H54 (cell line): ENCODE measurements around the gene PARVA.

ENCODE experiments used
- DNase-seq: peaks from one replicate; pipeline ENCODE4 v3.0.0; 2011; ENCODE audit warnings: low spot score, mixed read lengths; ENCODE audit not compliant: insufficient read length
- FAIRE-seq: peaks from 3 replicates; lab custom pipeline; 2011; peaks lifted over from hg19 to GRCh38; lab: Jason Lieb, UNC
- POLR2A ChIP-seq: IDR thresholded peaks from 2 replicates; pipeline ENCODE4 v1.6.1; 2011; ENCODE audit warnings: low read depth, mild to moderate bottlenecking, low read length

Gene PARVA

DNA sequence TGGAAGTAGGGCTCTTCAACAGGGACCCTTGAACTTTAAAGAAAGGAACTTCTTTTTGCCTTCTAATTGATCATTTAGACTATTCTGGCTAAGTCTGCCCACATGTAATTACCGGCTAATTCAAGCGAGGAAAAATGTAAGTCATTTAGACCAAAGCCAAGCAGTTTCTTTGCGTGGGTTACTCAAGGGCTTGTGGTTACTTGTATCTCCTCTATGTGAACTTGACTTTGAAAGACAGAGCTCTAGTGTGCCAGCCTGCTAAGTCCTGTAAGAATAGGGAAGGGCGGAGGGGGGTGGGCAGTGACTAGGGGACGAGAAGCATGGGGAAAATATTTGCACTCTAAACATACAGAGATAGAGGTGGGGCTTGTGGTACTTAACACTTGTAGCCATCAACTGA, 151.7 kb downstream of the PARVA start:
- DNase-seq = no peak
- no peak for TF ChIP-seq POLR2A
- no peak for FAIRE-seq

- DNase-seq = no peak
- no peak for FAIRE-seq
- TF ChIP-seq POLR2A = no peak
Observed at GRCh38 chr11:12529793-12530192, 152.4 kb downstream of the PARVA start.

DNA sequence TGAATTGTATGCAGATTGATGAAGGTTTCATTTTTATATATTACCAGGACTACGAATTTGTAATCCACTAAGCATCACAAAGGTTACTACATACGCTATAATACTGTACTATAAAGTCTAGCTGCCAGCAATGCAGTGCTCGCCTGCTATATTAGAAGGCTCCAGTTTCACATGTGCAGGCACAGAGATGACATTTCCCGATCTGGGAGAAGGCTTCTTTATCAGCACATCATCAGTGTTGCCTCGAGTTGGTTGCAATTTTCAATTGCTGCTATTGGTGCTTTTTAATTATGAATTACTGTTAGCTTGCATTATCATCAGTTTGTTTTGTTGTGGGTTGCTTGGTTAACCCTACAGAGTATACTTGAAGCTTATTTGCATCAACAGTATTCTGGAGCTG, 153.6 kb downstream of the PARVA start:
- DNase-seq (no peak), FAIRE-seq (no peak)
- TF ChIP-seq POLR2A = no peak

DNA sequence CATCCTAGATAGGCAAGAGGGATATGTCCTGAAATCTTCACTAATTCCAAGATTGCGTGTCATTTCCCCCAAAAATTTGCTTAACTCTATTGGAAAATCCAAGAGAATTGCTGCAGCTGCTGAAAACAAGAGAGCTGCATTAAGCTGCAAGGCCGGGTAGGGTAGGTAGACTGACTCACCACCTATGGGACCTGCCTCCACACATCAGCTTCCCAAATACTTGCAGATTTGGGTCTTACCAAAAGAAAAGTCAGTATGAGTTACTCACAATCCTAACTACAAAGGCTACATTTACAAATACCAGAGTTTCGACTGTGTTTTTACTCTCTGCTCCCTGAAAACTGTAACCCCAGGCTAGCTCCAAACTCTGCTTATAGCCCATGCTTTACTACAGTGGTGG, 154.3 kb downstream of the PARVA start:
- no peak for TF ChIP-seq POLR2A
- DNase-seq (no peak), FAIRE-seq (no peak)

DNA sequence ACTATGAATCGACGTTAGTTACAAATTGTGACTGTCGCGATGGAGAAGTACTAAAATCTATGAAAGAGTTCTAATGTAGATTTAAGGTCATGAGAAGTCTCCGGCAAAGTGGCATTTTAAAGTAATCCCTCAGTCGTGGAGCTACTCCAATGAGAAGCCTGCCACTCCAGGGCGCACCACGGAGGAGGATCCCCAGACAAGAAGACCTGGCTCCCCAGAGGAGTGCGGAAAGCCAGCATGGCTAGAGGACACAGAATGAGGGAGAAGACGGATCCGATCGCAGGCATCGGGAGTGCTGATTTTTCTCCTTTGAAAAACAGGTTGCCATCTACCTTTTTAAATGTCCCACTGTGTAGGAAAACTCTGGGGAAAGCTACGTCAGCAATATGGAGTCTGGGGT, 155.2 kb downstream of the PARVA start:
- DNase-seq (no peak), FAIRE-seq (no peak)
- TF ChIP-seq POLR2A = no peak

- TF ChIP-seq POLR2A = no peak
- FAIRE-seq (no peak), DNase-seq (no peak)
Observed at GRCh38 chr11:12534549-12534948, 157.2 kb downstream of the PARVA start.

GRCh38 chr11:12535321-12535720, 157.9 kb downstream of the PARVA start:
- TF ChIP-seq POLR2A = no peak
- FAIRE-seq = no peak

GRCh38 chr11:12536566-12536965, 159.2 kb downstream of the PARVA start:
- FAIRE-seq = no peak
- no peak for TF ChIP-seq POLR2A

More at GRCh38 chr11:12535321-12535720, 157.9 kb downstream of the PARVA start:
- DNase-seq = no peak

GRCh38 chr11:12537778-12538401, 160.5 kb downstream of the PARVA start:
- no peak for DNase-seq
- no peak for TF ChIP-seq POLR2A
- FAIRE-seq = no peak

More at GRCh38 chr11:12536566-12536965, 159.2 kb downstream of the PARVA start:
- DNase-seq = no peak

DNA sequence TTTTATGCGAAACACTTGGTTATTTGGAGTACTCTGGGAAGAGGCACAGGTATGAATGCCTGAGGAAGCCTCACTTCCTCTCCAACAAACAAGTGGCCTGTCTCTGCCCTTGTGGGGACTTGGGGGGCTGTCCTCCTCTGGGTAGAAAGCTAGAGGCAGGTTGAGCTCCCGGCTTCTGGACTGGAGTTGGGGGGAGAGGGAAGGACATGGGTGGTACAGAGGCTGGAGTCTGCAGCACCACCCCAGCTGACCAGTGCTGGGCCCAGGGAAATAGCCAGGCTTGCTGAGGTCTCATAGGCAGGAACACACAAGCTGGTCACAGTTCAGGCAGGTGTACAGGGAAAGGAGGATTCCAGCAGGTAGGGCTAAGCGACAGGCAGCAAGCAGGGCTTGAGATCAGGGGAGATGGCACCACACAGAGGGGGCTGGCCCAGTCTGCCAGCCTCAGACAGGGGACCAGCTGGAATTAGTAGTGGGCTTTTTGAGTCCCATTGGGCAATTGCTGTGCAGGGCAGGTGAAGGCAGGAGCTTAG, 161.6 kb downstream of the PARVA start:
- no peak for FAIRE-seq

GRCh38 chr11:12539572-12539971, 162.2 kb downstream of the PARVA start:
- TF ChIP-seq POLR2A = peak; percentile 32; the same call in 1 of the 2 replicates
- DNase-seq = peak; percentile 77
- FAIRE-seq = no peak

More for the DNA sequence above, 161.6 kb downstream of the PARVA start:
- DNase-seq = no peak
- TF ChIP-seq POLR2A = no peak

DNA sequence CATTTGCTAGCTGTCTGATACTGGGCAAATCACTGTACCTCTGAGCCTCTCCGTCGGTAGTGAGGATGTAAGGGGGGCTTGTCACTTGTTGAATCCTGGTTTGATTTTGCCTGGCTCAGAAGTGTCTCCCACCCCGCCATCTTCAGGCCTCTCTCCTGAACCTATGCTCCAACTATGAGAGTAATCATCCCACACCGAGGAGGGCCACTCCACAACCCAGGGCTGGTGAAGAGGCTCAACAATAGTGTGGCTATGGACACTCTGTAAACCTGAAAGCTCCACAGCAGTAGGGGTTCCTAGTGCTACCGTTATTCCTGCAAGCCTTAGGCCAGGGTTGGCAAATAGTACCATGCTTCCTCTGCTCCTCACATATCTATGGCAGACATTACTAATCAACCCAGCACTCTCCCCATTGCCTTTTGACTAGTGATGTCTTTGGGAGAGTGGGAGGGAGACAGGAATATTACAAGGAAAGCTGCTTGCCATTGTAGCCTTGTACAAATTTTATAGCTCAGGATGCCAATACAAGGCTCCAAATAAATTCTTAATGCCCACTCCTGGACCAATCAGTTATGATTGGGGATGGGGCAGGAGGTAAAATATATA, 162.8 kb downstream of the PARVA start:
- DNase-seq = peak; percentile 20
- TF ChIP-seq POLR2A = no peak
- no peak for FAIRE-seq

GRCh38 chr11:12540913-12541582, 163.7 kb downstream of the PARVA start:
- no peak for TF ChIP-seq POLR2A
- no peak for FAIRE-seq
- peak; percentile 73 for DNase-seq

DNA sequence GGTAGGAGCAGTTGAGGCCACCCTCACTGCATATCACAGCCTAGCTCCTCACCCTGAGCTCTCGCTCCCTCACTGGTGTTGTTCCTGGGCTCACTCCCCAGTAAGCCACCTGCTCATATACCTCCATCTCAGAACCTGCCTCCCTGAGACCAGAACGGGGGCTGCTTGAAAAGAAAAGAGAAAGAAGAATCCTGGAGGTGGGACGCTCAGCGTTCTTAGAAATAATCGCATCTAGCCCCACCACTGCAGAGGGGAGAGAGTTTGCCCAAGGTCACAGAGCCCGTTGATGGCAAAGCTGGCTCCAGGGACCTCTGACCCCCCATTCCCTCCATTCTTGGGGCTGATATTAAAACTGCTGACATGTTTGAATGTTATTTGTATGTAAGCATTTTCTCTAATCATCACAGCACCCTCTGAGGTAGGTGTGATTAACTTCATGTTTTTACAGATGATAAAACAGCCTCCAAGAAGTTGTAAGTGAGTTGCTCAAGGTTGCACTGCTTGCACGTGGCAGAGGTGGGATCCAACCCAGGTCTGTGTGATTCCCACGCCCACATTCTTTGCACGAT, 164.3 kb downstream of the PARVA start:
- DNase-seq = no peak
- no peak for TF ChIP-seq POLR2A
- no peak for FAIRE-seq
